Hypothalamus (tissue), 51 donors: ENCODE results near the gene C5orf15.

Source experiments
- DNase-seq, 51 donors: peaks; one replicate each; lab custom pipeline; 2025; lab: John Stamatoyannopoulos, UW

Gene C5orf15

DNA sequence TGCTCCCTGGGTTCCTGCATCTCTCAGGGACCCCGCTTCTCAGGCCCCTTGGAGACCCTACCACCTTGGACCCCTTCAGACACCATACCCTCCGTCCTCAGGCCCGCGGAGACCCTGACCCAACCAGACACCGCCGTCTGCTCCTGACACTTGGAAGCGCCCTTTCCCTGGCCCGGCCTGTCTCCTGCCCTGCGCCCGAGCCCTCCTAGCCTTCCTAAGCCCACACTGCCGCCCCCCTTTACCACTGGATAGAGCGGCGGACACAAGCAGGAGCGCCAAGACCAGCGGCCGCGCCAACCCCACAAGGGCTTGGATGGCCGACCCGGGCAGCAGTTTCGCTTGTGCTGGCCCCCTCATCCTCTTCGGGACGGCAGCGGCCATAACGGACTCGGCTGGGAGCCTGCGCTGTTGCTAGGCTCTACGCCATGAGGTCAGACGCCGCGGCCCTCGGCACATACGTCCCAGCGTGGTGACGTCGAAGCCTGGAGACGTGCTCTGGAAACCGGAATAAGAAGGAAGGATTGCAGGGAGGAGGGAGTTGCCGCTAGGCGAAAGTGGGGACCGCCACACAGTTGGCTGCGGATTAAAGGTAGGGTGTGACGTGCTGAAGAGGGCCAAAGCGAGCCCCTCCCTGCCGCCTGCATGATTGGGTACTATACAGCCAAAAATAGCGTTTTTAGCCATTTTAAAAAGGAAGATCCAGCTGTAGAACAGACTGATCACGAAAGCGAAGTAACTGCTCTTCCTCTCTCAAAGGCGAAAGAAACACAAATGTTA, at the start of gene C5orf15:
C5orf15 (minus strand) TSS at position 422 of the 777 bp plus-strand sequence; CDS start at position 381, 41 bp downstream.
- DNase-seq: peak; percentile 42 to 98 (median 90)

DNA sequence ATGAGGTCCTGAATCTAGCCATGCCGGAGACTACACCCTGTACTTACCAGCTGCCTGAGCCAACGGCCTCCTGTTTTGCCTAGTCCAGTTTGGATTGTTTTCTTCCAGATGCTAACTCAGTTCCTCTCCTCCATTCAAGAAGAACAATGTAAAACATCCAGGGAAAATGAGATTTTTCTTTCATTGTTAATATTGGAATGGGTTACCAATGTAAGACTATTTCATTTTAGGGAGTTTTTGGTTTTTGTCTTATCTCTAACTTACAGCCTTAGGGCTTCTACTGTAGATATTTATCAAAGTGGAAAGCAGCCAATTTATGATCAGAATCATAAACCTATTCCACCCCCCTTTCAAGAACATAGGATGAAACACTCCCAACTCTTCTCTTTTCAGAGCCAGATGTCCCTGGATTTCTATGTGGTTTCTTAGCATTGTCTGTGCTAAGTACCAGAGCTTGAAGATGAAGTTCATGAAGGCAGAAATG, 39.9 kb upstream of the C5orf15 start:
- DNase-seq: no peak

GRCh38 chr5:134007581-134008265, 39.3 kb upstream of the C5orf15 start:
- DNase-seq: peak in 2 of 51 donors; percentile 9 to 18

DNA sequence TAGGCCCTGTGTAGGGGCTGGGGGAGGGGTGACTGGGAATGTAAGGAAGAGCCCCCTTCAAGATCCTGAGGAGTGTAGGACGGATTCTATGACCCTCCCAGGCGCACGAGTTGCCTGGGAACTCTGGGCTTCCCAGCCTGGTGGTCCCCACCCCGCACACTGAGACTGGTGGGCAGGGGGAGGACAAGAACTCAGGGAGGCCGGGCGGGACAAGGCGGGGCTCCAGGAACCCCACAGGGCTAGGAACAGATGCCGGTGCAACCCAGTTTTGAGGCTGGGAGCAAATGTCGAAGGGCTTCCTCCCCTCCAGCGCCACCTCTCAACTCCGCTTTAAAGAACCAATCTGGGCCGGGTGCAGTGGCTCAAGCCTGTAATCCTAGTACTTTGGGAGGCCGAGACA, 37.7 kb upstream of the C5orf15 start:
- DNase-seq: no peak

GRCh38 chr5:134005417-134006061, 37.1 kb upstream of the C5orf15 start:
- peak in 15 of 51 donors; percentile 21 to 75 (median 46) for DNase-seq

DNA sequence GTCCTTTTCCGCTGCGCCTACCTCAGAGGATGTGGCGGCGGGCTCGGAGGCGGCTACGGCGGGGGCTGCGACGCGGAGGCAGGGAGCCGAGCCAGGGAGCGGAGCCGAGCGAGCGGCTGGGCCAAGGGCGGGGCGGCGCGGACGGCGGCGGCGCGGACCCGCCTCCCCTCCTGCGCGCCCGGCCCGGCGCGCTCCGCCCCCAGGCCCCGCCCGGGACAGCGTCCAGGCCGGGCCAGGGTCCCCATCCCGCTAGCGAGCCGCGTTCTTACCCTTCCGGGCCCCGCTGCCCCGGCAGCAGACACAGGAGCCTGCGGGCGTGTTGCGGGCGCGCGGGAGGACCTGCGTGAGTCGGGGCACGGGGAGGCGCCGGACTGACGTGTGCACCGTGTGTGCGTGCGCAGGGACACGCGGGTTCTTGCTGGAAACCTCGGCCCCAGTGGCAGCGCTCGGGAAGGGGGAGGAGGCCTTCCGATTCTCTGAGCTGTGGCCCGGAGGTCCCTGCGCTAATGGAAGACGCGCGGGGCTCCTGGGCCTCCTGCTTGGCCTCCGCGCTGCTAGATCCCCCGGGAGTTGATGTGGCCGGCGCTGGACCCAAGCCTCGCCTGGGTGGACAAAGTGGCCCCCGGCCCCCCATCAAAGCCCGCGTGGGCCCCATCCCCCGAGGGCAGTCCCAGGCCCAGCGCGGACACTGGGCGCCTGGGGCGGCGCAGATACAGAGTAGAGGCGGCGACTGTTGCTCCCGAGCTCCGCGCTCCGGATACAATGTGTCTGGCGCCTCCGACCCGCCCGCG, 36.4 kb upstream of the C5orf15 start, which contains the start of gene VDAC1:
VDAC1 (minus strand) TSS at position 350 of the 791 bp plus-strand sequence. CDS start 11,963 bp downstream, outside the sequence.
- peak; percentile 47 to 95 (median 80) for DNase-seq

GRCh38 chr5:134003817-134004625, 35.6 kb upstream of the C5orf15 start:
- DNase-seq: peak in 38 of 51 donors; percentile 23 to 83 (median 57)

GRCh38 chr5:134003064-134003816, 34.8 kb upstream of the C5orf15 start:
- no peak for DNase-seq

DNA sequence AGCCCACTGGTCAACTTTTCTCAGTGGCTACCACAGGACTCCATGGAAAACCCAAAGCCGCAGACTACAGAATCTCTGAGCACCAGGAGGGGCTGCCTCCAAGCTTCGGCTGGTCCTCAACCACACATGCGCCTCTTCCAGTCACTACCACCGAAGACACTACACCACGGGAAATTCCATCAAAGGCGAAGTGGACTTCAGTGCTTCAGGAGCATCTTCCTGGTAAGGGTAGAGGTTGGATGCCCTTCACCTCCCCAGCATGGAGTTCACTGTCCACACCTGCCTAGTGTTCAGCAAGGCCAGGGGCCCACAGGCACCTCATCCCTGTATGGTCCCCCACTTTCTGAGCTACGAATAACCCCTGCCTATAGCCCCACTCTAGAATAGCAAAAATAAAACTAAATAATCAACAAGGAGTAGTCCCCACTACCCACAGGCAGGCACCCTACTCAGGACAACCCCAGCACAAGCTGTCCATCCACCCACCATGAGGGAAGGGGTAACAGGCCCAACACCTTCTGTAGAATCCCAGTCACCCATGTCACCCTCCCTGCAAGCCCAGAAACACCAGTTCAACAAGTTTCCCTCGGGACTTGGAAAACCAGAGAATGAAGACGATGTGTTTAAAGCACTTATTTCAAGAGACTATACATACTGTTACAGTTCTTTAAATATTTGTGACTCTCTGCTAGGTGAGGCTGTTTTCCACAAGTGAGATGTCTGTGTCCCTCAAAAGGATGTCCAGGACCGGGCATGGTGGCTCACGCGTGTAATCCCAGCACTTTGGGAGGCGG, 33.7 kb upstream of the C5orf15 start:
- DNase-seq: no peak

- no peak for DNase-seq
These were observed 32.5 kb upstream of the C5orf15 start for GRCh38 chr5:134000696-134001453.

DNA sequence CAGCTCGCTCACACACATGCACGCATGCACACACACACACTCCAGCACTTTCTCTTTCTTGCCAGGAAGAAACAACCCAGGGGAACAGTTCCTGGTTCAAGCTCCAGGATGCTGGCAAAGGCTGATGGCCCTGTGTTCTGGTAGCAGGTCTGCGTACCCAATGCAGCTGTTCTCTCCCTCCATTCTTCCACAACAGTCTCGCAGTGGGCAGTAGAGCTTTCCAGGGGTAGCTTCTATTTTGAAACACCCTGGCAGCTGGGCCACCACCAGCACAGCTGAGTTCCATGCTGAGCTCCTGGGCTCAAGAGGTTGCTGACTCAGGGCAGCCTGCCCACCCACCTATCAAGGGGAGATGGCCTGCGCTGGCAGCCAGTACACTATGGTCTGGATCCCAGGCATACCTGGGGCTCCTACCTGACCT, 31.7 kb upstream of the C5orf15 start:
- no peak for DNase-seq

DNA sequence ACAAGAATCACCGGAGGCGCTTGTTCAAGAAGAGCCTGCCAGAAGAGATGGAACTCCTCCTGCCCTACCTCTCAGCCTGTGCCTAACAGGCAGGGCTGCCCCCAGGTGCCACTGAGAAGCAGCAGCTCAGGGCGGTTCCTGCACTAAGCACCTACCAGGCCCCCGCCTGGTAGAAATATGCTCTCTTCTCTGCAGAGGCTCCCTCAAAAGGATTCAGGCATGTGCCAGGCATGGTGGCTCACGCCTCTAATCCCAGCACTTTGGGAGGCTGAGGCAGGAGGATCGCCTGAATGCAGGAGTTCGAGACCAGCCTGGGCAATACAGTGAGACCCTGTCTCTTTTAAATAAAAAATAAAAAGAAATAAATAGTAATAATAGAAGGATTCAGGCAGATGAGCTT, 30.4 kb upstream of the C5orf15 start:
- DNase-seq: no peak

GRCh38 chr5:133998042-133998441, 29.6 kb upstream of the C5orf15 start:
- DNase-seq: no peak

DNA sequence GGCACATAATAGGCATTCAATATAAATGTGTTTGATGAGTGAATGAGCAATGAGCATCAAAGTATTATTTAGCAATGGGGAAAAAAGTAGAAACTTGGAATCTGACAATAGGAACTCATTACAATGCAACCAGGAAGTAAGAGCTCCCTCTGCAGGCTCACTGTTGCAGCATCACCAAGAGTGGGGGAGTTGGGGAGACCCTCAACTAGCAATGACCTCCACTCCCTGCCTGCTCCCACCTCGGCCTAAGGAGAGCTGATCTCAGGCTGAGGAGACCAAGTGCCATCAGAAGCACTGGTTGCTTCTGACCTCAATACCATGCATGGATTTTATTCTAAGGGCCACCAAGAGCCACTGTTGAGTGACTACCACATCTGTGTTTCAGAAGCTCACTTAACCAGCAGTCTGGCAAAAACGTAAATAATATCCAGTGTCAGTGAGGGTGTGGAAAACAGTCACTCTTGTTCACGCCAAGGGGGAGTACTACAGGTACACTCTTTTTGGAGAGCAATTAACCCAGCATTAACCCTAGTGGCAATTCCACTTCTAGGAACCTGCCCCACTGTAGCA, 28.3 kb upstream of the C5orf15 start:
- DNase-seq: no peak

DNA sequence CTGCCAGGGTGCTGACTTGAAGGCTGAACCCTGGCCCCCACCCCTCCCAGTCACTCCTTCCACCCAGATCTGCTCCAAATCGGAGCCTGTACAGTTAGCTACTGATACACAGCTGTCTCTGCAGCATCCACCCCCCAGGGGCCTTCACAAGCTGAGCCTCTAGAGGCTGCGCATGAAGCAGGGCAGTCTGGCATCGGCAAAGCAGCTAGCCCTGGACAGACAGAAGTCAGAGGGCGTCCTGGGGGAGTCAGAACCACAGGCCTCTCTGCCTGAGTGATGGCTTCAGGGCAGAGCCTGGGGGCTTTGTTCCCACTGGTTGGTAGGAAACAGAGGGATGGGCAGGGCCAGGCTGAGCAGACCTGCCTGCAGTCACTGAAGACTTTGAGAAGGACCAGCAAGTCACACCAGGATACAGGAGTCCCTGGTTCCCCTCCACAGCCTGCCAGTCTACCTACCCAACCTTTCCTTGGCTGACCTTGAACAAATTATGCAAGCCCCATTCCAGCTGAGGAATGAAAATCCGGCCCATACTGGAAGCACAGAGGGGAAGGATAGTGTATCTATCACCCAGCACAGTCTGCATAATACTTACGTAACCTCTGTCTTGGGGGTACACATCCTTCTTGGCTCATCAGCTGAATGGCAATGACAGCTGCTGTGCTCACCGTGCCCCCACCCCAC, 27.6 kb upstream of the C5orf15 start:
- DNase-seq: no peak

GRCh38 chr5:133995341-133995740, 26.9 kb upstream of the C5orf15 start:
- DNase-seq: peak in 1 of 51 donors; percentile 18
